Measurements from ENCODE around the gene ATP5ME.

- TF ChIP-seq CTCF (IDR thresholded peaks at IDR 0.05; ENCODE audit: poor library complexity): no peak
- no peak for TF ChIP-seq EZH2phosphoT487 (IDR thresholded peaks at IDR 0.05; ENCODE audit: low read depth, severe bottlenecking, unreplicated experiment)
These were observed 36.0 kb upstream of the ATP5ME start for GRCh38 chr4:710116-710515.
